Choroid plexus epithelial cell (primary cell): ENCODE data around the gene PROK2.

Source experiments
- DNase-seq: peaks from one replicate; pipeline ENCODE4 v3.0.0-alpha.2; 2010; ENCODE audit warnings: low read depth
- H3K4me3 ChIP-seq: 2 replicates; pipeline ENCODE4 v1.5.1; 2011; ENCODE audit warnings: low read depth, mild to moderate bottlenecking, control low read depth, low read length, moderate library complexity
- TF ChIP-seq, protein P1 (sequence below): conservative IDR thresholded peaks from 2 replicates; pipeline ENCODE4 v1.5.1; 2011; ENCODE audit warnings: low read depth, mild to moderate bottlenecking, control low read depth, inconsistent platforms, low read length, moderate library complexity

PROK2 gene

DNA sequence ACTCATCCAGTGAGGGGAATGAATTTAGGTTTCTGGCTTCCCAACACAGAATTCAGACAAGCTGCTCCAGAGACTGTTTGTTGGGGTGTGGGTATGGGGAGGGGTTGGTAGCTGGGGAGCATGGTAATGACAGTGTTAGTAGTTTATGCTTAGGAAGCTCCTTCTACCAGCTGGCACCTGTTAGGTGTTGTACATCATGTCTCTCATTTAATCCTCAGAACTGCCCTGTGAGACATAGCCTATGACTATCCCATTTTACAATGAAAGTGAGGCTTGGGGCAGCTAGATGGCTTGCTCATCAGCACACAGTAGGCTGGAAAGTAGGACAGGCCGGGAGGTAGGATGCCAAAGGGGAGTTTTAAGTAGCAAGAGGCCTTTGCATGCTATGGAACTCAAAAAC lies 62.3 kb downstream of the PROK2 start:
- TF ChIP-seq, protein P1, sequence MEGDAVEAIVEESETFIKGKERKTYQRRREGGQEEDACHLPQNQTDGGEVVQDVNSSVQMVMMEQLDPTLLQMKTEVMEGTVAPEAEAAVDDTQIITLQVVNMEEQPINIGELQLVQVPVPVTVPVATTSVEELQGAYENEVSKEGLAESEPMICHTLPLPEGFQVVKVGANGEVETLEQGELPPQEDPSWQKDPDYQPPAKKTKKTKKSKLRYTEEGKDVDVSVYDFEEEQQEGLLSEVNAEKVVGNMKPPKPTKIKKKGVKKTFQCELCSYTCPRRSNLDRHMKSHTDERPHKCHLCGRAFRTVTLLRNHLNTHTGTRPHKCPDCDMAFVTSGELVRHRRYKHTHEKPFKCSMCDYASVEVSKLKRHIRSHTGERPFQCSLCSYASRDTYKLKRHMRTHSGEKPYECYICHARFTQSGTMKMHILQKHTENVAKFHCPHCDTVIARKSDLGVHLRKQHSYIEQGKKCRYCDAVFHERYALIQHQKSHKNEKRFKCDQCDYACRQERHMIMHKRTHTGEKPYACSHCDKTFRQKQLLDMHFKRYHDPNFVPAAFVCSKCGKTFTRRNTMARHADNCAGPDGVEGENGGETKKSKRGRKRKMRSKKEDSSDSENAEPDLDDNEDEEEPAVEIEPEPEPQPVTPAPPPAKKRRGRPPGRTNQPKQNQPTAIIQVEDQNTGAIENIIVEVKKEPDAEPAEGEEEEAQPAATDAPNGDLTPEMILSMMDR, result no peak
- H3K4me3 ChIP-seq, result no peak overlapping the region
- no peak for DNase-seq
